H1 (cell line): ENCODE measurements around the gene RPUSD3. TPM values are rescaled to one million over a fixed set of nuclear protein-coding genes. Genes with fewer than 3 reads are reported as not detected.

ENCODE experiments used
- CTBP2 ChIP-seq: IDR thresholded peaks from 2 replicates; pipeline ENCODE4 v1.7.0; 2011; ENCODE audit warnings: borderline replicate concordance, mild to moderate bottlenecking, moderate library complexity, mixed read lengths, low read length; ENCODE audit not compliant: insufficient read depth, insufficient read length
- CTCF ChIP-seq, 3 experiments: IDR thresholded peaks; 1 replicate in 2 of 3; 2 replicates in 1 of 3; pipeline versions ENCODE4 v1.5.1 to v1.6.1; 2011; ENCODE audit warnings: low read length in 3 of 3, mild to moderate bottlenecking in 3 of 3, inconsistent platforms in 2 of 3, low read depth in 1 of 3, moderate library complexity in 1 of 3; ENCODE audit not compliant: insufficient read depth in 1 of 3; ENCODE audit errors: control extremely low read depth in 1 of 3
- EZH2 ChIP-seq: fragments of 200-600 bp; sonication (generic); IDR thresholded peaks from 2 replicates; pipeline ENCODE4 v1.7.1; 2012; ENCODE audit warnings: low read depth, mild to moderate bottlenecking, moderate library complexity, low read length, inconsistent platforms; ENCODE audit not compliant: severe bottlenecking
- JUND ChIP-seq: IDR thresholded peaks from 2 replicates; pipeline ENCODE4 v1.6.1; 2011; ENCODE audit warnings: mild to moderate bottlenecking, improper control_type of control experiment, low read length
- KDM5A ChIP-seq: fragments of 200-600 bp; IDR thresholded peaks from 2 replicates; pipeline ENCODE4 v1.7.1; 2012; ENCODE audit warnings: mild to moderate bottlenecking, low read length, inconsistent platforms, mixed read lengths
- polyA plus RNA-seq, 7 experiments: library from polyadenylated mRNA; depleted of rRNA in 3 of 7; stranded (reverse) in 5 of 7; unstranded in 2 of 7; fragments of >200 nt in 5 of 7; fragments of 200-250 nt in 2 of 7; gene quantifications; 1 replicate in 5 of 7; 2 replicates in 1 of 7; 4 replicates in 1 of 7; pipeline versions ENCODE4 v1.2.1 to v1.2.3, GENCODE V29; 2011 to 2013; ENCODE audit warnings: missing spikeins in 2 of 7, mixed read lengths in 2 of 7
- total RNA-seq: library from RNA; stranded (reverse); fragmentation: NEBNext Ultra II Directional; extraction: Animal tissue kit (Norgen Biotek cat#: 25700); gene quantifications from 2 replicates; pipeline ENCODE4 v1.2.1, GENCODE V29; 2021

RPUSD3 gene
- total and polyA plus RNA-seq, 2 of the 8 experiments (the other 6 are each of a cell fraction or from before 2014, with no cell fraction given) = 68.4 to 154 TPM

- no peak for TF ChIP-seq KDM5A
- TF ChIP-seq JUND = no peak
- TF ChIP-seq CTCF (IDR thresholded peaks at IDR 0.05; ENCODE audit: control extremely low read depth in 1 of 3, insufficient read depth in 1 of 3, low read depth in 1 of 3, low read length in 3 of 3) = no peak
- TF ChIP-seq CTBP2 = no peak
- no peak for TF ChIP-seq EZH2
Observed at GRCh38 chr3:9883706-9884554, 40.1 kb upstream of the RPUSD3 start (continued).
